ELF-1 (cell line): Measurements from ENCODE around the gene PI4KA.

Experiments used
- DNase-seq: peaks from one replicate; pipeline ENCODE4 v3.0.0-alpha.2; 2016; ENCODE audit warnings: low read depth, low spot score

The PI4KA gene

DNA sequence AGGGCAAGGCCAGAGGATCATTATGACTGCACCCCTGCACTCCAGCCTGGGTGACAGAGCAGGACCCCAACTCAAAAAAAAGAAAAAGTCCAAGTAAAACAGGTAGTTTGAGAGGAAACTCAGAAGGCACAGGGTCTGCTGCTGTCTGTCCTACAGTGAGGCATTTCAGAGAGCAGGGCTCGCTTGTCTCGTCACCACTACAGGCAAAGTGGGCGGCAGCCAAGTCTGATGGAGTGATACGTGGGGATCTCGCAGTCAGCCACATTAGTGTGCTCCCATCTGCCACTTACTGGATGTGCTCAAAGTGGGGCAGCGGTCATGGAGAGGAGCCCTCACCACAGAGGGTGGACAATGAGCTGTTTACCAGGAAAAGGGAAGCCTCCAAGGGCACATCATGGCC, 42.1 kb downstream of the PI4KA start:
- DNase-seq: no peak

DNA sequence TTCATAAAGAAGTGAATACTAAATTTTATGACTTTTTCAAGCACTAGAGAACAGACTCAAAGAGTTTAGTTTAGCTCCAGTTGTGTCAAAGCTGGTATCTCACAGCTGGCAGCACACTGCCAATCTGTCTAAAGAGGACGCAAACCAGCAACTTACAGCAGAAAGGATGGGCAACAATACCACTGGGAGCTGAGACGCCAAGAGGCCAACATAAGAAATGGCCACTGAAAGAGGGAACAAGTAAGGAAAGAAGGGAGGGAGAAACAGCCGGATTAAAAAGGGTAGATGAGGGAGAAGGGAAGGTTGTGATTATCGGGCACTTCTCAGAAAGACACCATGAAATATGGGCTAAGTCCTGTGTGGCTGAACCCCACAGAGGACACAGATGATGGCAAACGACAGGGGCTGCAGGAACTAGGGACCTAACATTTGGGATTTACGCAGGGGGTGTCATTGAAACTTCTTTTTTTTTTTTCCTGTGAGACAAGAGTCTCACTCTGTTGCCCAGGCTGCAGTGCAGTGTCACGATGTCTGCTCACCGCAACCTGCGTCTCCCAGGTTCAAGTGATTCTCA, 43.0 kb downstream of the PI4KA start:
- no peak for DNase-seq

DNA sequence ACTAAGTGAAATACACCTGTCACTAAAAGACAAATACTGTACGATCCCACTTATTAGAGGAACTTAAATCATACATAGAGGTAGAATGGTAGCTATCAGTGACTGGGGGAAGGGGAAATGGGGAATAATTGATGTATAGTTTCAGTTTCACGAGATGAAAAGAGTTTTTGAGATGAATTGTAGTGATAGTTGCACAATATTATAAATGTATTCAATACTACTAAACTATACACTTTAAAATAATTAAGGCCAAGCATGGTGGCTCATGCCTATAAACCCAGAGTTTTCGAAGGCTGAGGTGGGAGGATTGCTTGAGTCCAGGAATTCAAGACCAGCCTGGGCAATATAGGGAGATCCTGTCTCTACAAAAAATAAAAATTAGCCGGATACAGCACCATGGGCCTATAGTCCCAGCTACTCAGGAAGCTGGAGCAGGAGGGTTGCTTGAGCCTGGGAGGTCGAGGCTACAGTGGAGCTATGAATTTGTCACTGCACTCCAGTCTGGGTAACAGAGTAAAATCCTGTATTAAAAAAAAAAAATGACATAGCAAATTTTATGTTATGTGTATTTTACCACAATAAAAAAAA, 44.3 kb downstream of the PI4KA start:
- DNase-seq: no peak

DNA sequence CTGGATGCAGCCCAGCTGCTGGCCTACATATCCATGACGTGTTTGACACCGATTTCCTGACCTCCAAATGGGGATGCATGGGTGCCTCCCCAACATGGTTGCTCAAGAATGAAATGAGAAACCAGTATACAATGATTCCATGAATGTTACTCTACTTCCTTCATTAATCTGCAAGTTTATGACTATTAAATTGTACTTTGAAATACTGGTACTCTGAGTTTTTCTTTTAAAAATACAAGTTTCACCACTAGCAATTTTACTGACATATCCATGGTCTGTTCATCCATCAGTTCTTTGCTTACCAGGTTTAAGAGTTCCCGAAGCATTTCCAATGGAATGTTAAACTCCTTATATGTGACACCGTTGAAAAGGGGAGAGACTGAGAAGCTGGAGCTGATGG, 45.6 kb downstream of the PI4KA start:
- DNase-seq: no peak

DNA sequence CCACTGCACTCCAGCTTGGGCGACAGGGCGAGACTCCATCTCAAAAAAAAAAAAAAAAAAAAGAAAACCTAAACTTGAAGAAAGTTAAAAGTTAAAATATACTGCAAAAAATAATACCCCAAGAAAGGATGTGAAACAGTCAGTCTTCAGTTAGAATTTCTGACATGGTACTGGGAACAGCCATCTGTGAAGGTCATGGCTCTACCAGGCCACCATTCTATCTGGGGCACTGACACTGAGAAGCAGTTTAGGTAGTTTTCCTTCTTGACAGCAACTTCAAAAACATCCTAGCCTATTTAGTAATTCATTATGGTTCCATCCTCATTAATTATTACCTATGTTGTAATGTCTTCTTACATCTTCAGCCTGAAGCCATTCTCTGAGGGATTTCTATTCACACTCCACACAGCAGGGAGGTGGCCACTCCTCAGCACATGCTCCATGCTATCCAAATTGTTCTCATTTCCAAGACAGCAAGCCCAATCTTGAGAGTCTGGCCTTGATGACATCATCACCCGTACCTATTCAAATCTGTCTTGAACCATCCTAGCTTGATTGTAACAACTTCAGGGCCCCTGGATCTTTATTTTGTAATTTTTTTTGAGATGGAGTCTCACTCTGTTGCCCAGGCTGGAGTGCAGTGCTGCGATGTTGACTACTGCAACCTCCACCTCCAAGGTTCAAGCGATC, 46.5 kb downstream of the PI4KA start:
- DNase-seq: no peak

DNA sequence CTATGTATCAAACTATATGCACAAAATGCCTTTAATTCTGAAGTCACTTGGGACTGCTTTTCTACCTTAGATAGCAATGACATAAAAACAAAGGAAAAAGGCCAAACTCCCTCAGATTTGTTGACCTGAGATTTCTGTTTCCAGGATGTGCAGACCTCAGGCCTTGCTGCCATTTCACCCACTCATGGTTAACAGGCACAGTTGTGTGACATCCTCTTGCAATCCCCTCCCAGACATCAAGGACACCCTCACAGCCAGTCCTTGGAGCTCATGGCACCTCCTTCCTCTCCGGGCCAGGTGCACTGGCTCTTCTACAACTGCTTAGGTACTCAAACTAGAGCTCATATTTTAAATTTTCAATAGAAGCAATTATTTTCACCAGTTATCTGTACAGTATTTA, 47.4 kb downstream of the PI4KA start:
- DNase-seq: no peak

DNA sequence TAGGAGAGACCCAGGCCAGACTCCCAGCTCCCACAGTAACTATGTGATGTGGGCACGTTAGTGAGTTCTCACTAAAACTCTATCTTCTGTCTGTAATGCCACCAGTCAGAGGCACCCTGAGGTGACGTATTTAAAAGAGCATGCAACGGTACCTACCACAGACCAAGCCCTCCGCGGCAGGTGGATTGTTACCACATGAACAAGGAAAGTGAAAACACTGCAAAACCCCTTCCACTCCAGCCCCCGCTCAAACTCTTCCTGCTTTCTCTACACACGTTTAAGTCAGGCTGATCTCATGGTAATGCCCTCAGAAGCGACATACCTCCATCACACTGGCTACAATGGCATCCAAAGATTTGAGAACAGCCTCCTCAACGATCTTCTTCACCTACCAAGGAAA, 48.0 kb downstream of the PI4KA start:
- DNase-seq: no peak

DNA sequence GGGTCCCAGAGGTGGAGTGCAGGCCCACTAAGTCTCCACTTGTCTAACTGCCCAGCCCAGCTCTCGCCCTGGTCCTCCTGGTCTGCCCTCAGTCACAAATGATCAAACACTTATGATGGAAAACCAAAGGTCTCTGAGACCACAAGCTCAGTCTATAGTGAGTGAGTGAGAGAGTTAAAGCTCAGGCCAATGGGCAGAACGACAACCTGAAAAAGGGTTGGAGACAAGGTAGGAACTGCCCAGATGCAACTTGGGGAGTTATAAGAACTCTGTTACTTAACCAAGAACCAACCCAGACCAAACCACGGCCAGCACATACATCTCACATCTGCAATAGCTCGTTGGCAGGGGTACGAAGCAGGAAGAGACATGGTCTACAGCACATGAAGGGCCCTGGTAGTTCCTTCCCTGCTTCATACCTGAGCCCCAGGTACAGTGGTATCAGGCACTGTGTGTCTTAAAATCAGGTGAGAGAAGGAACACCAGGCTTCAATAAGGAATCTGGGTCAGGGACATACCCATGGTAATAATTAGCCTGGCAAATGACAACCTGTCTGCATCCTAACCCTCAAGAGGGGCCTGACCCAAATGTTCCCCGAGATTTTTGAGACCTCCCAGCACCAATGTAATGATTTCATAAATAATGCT, 48.9 kb downstream of the PI4KA start:
- DNase-seq: no peak

DNA sequence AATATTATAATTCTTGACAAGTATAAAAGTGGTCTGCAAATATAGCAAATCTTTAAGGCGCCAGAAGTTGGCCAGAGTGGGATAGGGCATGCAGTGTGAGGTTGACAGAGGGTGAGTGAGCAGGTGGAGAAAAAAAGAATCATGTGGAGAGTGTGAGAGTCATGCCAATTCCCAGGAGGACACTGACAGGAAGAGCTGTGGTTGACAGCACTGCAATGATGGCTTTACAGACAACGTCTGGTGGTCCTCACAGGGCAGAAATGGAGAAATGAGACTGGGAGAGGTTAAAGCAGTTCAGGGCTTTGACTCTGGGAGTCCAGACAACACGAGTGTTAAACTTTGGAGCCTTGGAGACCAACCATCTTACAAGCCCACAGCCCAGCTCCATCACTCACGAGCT, 49.8 kb downstream of the PI4KA start:
- DNase-seq: no peak

DNA sequence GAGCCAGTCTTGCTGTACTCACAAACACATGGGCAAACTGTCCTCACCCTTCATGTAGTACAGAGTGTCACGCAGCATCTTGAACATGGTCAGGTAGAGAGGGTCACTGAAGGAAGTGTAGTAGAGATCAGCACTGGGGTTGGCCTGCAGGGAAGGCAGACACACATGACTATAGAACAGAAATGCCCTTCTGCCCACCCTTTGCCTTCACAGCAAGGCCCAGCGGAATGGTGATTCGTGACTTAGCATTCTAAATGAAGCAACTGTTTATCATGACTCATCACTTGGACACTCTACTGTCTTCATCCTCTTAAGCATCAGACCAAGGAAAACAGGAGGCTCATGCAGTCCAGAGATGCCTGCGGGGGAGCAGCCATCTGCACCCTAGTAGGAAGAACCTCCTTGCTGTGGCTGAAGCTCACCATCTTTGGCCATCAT, 51.3 kb downstream of the PI4KA start:
- peak; percentile 11 for DNase-seq

DNA sequence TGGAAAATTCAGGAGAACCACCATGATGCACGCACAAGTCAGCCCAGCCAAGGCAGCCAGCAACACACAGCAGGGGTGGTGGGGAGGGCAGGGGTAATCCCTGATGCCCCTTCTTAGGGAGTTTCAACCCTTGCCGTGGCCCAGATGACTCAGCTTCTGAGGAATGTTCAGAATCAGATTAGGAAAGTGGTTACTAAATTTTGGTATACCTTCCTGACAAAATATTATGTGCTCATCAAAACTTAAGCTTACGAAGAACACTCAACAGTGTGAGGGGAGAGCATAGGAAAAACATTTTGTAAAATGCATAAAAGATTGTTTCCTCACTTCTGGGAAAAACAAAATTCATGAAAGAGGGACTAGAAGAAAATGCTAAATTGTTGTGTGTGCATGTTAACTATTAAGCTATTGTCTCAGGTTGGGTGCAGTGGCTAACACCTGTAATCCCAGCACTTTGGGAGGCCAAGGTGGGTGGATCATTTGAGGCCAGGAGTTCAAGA, 52.6 kb downstream of the PI4KA start:
- DNase-seq: no peak

DNA sequence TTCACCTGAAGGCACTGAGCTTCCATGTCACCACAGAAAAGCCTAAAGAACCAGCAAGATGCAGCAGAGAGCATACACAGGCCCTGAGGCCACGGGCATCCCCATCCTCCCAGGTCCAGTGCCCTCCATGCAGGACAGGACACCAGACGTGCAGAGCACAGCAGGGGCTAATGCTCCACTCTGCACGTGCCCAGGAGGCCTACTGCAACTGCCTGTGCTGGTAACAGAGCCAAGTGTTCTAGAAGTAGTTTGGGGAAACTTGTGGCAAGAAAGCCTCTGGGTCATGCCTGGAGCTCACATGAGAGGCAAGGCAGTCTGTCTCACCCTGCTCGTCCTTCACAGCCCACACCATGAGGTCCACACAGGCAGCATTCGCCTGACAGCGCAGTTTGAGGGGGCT, 54.0 kb downstream of the PI4KA start:
- DNase-seq: no peak

DNA sequence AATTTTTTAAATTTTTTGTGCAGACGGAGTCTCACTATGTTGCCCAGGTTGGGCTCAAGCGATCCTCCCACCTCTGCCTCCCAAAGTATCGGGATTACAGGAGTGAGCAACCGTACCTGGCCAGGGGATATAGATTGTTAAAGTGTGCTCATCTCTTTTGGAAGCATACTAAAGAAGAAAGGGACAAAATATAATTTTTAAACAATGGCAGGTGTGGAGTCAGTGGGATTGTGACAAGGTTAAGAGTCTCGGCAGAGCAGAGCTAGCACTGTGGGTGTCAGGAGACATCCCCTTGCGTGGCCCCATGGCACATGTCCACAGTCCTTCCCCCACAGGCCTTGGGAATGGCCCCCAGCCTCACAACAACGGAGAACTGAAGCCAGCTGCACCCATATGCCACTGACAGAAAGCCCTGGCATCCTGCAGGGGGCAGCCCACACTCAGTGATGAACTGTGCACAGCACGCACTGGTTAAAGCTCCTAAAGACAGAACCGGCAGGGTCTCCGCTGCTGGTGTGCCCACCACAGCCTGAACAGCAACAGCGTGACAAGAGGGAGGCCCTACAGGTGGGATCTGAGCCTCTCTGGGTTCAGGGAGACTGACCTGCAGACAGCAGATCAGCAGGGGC, 54.8 kb downstream of the PI4KA start:
- peak; percentile 45 for DNase-seq

DNA sequence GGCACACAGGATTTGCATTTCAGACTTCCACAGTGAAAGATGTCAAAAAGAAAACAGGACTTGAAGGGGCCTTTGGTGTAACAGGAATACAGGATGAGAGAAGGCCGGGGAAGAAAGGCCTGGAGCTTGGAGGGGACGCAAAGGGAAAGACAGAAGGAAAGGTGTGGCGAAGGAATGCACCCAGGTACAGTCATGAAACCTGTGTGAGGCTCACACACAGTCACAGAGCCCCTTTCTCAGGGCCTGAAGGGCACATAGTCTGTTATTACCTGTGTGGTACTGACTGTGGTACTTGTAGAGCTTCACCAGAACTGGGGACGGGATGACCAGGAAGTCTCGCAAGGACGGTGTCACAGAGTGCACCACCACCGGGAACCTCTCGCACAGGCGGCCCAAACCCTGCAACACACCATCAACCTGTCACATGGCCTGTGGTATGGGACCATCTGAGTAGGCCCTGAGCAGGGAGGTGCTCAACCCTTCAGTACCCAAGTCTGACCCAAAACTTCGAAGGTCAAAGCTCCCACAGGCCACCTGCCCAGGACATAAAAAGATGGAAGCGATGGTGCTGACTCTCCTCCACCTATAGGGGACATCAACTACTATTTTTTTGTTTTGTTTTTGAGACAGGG, 55.6 kb downstream of the PI4KA start:
- no peak for DNase-seq

DNA sequence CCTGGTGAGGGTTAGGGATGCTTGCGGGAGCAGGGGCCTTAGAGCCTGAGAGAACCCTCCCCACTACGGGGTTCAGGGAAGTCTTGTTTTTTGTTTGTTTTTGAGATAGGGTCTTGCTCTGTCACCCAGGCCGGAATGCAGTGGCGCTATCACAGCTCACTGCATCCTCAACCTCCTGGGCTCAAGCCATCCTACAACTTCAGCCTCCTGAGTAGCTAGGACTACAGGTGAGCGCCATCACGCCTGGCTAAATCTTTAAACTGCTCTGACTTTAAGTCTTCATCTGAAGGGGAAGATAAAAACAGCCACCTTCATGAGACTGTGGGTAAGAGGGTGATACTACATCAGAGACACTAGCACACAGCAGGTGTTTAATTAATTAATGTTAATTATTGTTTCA, 56.2 kb downstream of the PI4KA start:
- no peak for DNase-seq

DNA sequence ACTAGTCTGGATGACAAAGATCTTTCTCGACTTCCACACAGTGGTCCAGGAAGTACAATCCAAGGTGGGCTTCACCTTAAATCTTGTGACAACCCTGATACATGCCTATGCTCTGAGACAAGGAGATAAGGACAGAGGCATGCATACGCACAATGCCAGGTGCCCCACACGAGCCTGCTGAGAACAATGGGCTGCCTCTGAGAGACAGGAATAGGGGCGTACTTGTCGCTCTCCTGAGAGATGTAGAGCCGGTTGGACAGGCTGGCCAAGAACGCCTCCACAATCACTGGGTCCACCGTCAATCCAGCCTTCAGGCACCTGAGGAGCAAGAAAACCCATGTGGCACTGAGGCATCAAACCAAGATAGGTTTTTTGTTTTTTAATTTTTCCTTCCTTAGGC, 59.2 kb downstream of the PI4KA start:
- DNase-seq: peak; percentile 74

DNA sequence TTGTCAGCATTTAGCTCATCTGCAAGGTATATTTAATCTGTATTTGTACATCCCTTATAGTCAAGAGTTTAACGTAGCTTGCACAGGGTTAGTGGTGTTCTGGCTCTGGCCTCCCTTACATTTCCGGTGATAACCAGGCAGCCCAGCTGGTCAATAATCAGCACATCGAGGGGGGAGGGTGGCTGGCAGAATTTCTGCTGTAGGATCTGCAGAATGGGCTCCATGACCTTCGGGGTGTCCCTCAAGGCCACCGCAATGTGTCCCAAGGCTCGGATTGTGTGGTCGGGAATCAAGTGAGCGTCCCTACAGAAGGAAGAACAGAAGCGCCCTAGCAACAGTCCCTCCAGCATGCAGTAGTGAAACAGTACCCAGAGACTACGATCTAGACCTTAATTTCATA, 59.6 kb downstream of the PI4KA start:
- no peak for DNase-seq

DNA sequence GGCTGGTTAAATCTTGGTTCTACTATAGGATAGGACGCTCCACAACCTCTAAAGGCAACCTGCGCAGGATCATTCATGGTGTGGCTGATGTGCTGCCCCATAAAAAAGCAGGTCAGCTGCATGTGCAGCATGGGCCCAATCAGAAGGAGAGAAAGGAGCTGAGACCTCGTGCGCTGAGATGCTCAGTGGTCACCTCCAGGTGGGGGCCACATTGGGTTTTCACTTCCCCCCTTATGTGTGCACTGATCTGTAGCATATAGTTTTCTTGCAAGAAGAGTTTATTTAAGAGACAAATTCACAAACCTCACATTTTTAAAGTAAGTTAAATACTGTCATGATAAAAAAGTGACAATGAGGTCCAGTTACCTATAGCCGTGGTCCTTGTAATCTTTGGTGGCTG, 60.4 kb downstream of the PI4KA start:
- no peak for DNase-seq

DNA sequence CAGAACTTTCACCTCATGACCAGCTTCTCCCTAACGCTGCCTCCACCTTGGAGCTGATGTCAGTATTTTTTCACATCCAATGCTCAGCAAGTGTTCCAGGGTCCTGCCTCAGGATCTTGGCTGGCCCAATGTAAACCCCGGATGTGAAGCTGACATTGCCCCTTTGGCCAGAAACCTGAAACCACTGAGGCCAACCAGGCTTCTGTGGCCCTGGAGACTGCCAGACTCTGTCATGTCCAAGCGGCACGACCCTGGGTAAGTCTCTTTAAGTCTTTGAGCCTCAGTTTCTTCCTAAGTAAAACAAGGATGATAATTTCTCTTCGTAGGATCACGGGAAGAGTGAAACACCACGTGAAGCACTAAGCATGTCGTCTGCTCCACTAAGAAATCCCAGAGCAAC, 61.9 kb downstream of the PI4KA start:
- DNase-seq: no peak

DNA sequence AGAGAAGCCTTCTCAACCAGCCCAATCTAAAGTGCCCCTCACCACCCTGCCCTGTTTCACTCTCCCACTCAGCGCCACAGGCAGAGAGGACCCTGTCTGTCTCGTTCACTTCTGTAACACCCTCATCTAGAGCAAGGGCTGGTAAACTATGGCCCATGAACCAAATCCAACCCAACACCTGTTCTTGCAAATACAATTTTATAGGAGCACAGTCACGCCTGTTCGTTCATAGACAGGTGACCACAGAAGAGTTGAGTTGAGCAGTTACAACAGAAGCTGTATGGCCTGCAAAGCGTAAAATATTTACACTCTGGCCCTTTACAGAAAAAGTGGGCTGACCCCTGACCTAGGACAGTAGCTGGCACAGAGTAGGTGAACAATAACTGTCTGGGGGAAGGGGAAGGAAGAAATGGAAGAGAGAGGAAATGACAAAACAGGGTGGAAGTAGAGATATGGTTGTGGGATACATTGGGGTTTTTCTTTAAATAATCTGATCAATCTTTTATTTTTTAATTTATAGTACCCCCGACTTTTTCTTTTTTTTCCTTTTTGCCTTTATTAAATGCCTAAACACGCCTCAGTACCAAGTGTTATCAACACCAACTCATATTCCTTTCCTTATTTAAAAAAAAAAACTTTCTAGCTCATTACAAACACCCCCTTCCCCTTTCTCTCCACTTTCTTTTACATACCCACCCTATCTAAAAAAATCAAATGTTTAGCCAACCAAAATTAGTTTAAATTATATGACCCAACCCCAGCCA, 63.8 kb downstream of the PI4KA start:
- no peak for DNase-seq
